GM12875 (cell line): Measurements from ENCODE around the gene DHX36.
A peak's percentile ranks its signal among the peaks of the same experiment; 100 is the strongest.

Experiments
- H3K4me3 ChIP-seq: one replicate; pipeline ENCODE4 v1.5.1; 2011; ENCODE audit warnings: low read depth, low read length, control low read depth
- CTCF ChIP-seq: IDR thresholded peaks from 2 replicates; pipeline ENCODE4 v1.5.1; 2011; ENCODE audit warnings: low read depth, mild to moderate bottlenecking, control low read depth, inconsistent platforms, low read length, moderate library complexity, borderline replicate concordance; ENCODE audit not compliant: insufficient read depth

Gene DHX36

GRCh38 chr3:154273381-154273780 lies 50.9 kb downstream of the DHX36 start:
- no peak for TF ChIP-seq CTCF
- H3K4me3 ChIP-seq = no peak overlapping the region

GRCh38 chr3:154254527-154254926 lies 69.8 kb downstream of the DHX36 start:
- no peak for TF ChIP-seq CTCF
- H3K4me3 ChIP-seq = no peak overlapping the region

GRCh38 chr3:154252759-154253638 lies 71.3 kb downstream of the DHX36 start:
- H3K4me3 ChIP-seq = no peak overlapping the region
- TF ChIP-seq CTCF = peak; percentile 80

DNA sequence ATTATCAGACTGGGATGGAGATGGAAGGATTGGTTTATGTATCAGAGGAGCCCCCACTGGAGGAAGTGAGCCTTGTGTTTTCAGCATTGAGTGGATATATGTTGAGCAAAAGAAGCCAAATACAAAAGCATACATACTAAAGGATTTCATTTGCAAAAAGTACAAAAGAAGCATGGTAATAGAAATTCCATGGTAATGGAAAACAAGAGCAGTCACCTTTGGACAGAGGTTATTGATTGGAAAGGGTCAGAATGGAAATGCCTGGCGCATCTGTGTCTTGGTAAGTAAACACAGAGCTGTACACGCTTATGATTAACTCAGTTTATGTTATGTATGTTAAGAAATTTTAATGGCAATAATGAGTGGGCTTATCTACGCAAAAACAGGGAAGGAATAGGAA lies 72.7 kb downstream of the DHX36 start:
- TF ChIP-seq CTCF = no peak
- H3K4me3 ChIP-seq = no peak overlapping the region

GRCh38 chr3:154250291-154250690 lies 74.0 kb downstream of the DHX36 start:
- no peak for TF ChIP-seq CTCF
- H3K4me3 ChIP-seq = no peak overlapping the region

DNA sequence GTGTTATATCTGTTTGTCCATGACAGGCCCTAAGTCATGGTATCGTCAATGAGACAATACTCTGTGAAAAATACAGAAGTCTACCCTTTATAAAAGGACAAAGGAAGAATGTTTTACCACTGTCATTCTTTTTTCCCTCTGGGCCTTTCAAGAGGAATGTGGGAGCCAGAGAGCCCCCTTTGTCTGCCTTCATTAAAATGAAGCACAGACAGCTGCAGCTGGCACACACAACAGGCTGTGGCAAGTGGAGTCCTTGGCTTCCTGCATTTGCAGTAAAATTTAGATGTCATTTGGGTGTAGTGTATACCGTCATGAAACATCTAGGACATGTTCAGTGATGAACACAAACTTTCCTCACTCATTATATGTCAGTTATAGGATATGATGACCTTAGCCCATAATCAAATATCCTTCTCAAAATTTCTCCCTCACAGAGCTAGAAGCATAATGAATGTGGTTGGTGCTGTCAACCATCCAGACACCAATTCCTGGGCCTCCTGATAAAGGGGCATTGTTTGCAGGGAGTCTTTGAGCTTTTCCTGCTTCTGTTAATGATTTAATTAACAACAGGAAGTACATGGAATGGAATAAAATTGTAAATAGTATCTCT lies 76.4 kb downstream of the DHX36 start:
- H3K4me3 ChIP-seq = no peak overlapping the region
- no peak for TF ChIP-seq CTCF

- no peak for TF ChIP-seq CTCF
- no peak overlapping the region for H3K4me3 ChIP-seq
These were observed 79.6 kb downstream of the DHX36 start for GRCh38 chr3:154244644-154245043.
